ENCODE results near the gene FBXO45. TPM values are rescaled to one million over a fixed set of nuclear protein-coding genes. Genes with fewer than 3 reads are reported as not detected.

Gene FBXO45
- total and polyA plus RNA-seq, 2 of the 4 experiments (the other 2 are of a cell fraction): 3.8 to 5.0 TPM

GRCh38 chr3:196625331-196625730 is 56.9 kb downstream of the FBXO45 start:
- CTCF ChIA-PET: no interaction called here
- H2BK20ac ChIP-seq (ENCODE audit: low read depth, low read length): no peak overlapping the region
- in situ Hi-C loops (cut with MboI; ENCODE audit: low sequenced_read_pairs): no loop called here

More at GRCh38 chr3:196625331-196625730, 56.9 kb downstream of the FBXO45 start:
- no peaks in the 10 kb centered on the region for H3K9me1 ChIP-seq (ENCODE audit: insufficient read depth, low read length)
- no peak overlapping the region for H2AFZ ChIP-seq (replicated peaks; ENCODE audit: low read length, poor library complexity)
- POLR2A ChIA-PET (ENCODE audit: unreplicated experiment): no interaction called here
- dilution Hi-C loops (cut with HindIII; ENCODE audit: low sequenced_read_pairs, unreplicated experiment) (no loop called here), intact Hi-C loops (cut with micrococcal nuclease) (no loop called here)
- no peak overlapping the region for H4K91ac ChIP-seq (ENCODE audit: insufficient read depth, low read depth, low read length)
- no peak overlapping the region for H2BK5ac ChIP-seq (ENCODE audit: low read depth, low read length, poor library complexity, severe bottlenecking)
- BruUV-seq (replicated peaks): no TSS peak
- no peaks in the 10 kb centered on the region for H3K36me3 ChIP-seq (ENCODE audit: control insufficient read depth, insufficient read depth, low read length)
- DNase-seq (no peak), ATAC-seq (ENCODE audit: low read depth) (no peak)
- no peak overlapping the region for H4K5ac ChIP-seq (ENCODE audit: low read depth, low read length)
- no peak overlapping the region for H2BK120ac ChIP-seq (ENCODE audit: low read depth, low read length)
- H3K27ac ChIP-seq (ENCODE audit: insufficient read depth, low read length): no peak overlapping the region
- no peak overlapping the region for H2AK5ac ChIP-seq (ENCODE audit: low read depth, low read length)
- H4K8ac ChIP-seq (ENCODE audit: low read depth in 2 of 2, low read length in 2 of 2): no peak overlapping the region
- no peak overlapping the region for H3K14ac ChIP-seq (replicated peaks; ENCODE audit: low read depth, low read length)
- no peak overlapping the region for H3K4ac ChIP-seq (ENCODE audit: low read depth, low read length)
- H4K20me1 ChIP-seq (ENCODE audit: insufficient read depth, low read length): no peaks in the 10 kb centered on the region
- H2BK15ac ChIP-seq (ENCODE audit: low read depth, low read length): no peak overlapping the region
- peaks cover 3% of the 10 kb centered on the region for H3K27me3 ChIP-seq (ENCODE audit: control insufficient read depth, insufficient read depth, low read length)
- no peak overlapping the region for H3K56ac ChIP-seq (ENCODE audit: extremely low read depth, insufficient read depth, low read length)
- H3K4me1 ChIP-seq (ENCODE audit: control insufficient read depth, insufficient read depth, low read length): no peaks in the 10 kb centered on the region
- no CpG with 5 or more reads among the region's 6 CpGs for WGBS, 2 experiments (ENCODE audit: extremely low coverage in 2 of 2, insufficient read length in 1 of 2)
- TF ChIP-seq CHD1 (IDR thresholded peaks at IDR 0.05; ENCODE audit: low read depth, low read length): no peak
- no peak overlapping the region for H3K4me2 ChIP-seq (ENCODE audit: low read depth, low read length)
- no peaks in the 10 kb centered on the region for H3K79me1 ChIP-seq (ENCODE audit: low read depth in 1 of 2, low read length in 2 of 2)
- no peak overlapping the region for H3K4me3 ChIP-seq (ENCODE audit: insufficient read depth, low read depth, low read length)
- no peak overlapping the region for H3K18ac ChIP-seq (ENCODE audit: low read depth, low read length)
- H3K9me3 ChIP-seq (ENCODE audit: control insufficient read depth, insufficient read depth, low read length): no peaks in the 10 kb centered on the region
- no peak overlapping the region for H3K9ac ChIP-seq (ENCODE audit: low read depth, low read length)
- no peak overlapping the region for H3K23ac ChIP-seq (ENCODE audit: low read depth, low read length)
- no peak overlapping the region for H2AK9ac ChIP-seq (replicated peaks; ENCODE audit: low read depth, low read length, poor library complexity)
